GM08714 (cell line): ENCODE results near the gene TMED1.

Source experiments
- H3K4me3 ChIP-seq: fragments of 200-500 bp; sonication (Bioruptor generic); 2 replicates; pipeline ENCODE4 v1.5.1; 2014; ENCODE audit warnings: mild to moderate bottlenecking, low read length, inconsistent platforms
- ZNF274 ChIP-seq: IDR thresholded peaks from 2 replicates; pipeline ENCODE4 v1.6.1; 2012; ENCODE audit warnings: mild to moderate bottlenecking, low read depth, low read length

TMED1 gene

GRCh38 chr19:10831987-10832938 is 3.7 kb downstream of the TMED1 start:
- H3K4me3 ChIP-seq = no peak overlapping the region
- no peak for TF ChIP-seq ZNF274

GRCh38 chr19:10830931-10831779 is 4.9 kb downstream of the TMED1 start:
- H3K4me3 ChIP-seq = no peak overlapping the region
- no peak for TF ChIP-seq ZNF274

- H3K4me3 ChIP-seq = no peak overlapping the region
- no peak for TF ChIP-seq ZNF274
These were observed 5.6 kb downstream of the TMED1 start for GRCh38 chr19:10830370-10830769.

- no peak for TF ChIP-seq ZNF274
- no peak overlapping the region for H3K4me3 ChIP-seq
These were observed 6.0 kb downstream of the TMED1 start for GRCh38 chr19:10829967-10830366.

- no peak overlapping the region for H3K4me3 ChIP-seq
- TF ChIP-seq ZNF274 = no peak
These were observed 6.8 kb downstream of the TMED1 start for GRCh38 chr19:10828981-10829821.

- no peak for TF ChIP-seq ZNF274
- no peak overlapping the region for H3K4me3 ChIP-seq
These were observed 9.2 kb downstream of the TMED1 start for GRCh38 chr19:10826846-10827245.

GRCh38 chr19:10826231-10826630 is 9.8 kb downstream of the TMED1 start:
- no peak for TF ChIP-seq ZNF274
- H3K4me3 ChIP-seq = no peak overlapping the region

- TF ChIP-seq ZNF274 = no peak
- no peak overlapping the region for H3K4me3 ChIP-seq
These were observed 12.3 kb downstream of the TMED1 start for GRCh38 chr19:10823690-10824089.

GRCh38 chr19:10820173-10820572 is 15.8 kb downstream of the TMED1 start:
- no peak for TF ChIP-seq ZNF274
- H3K4me3 ChIP-seq = no peak overlapping the region

- no peak overlapping the region for H3K4me3 ChIP-seq
- no peak for TF ChIP-seq ZNF274
These were observed 16.6 kb downstream of the TMED1 start for GRCh38 chr19:10819124-10820060.

GRCh38 chr19:10818301-10819123 is 17.5 kb downstream of the TMED1 start:
- no peak for TF ChIP-seq ZNF274
- no peak overlapping the region for H3K4me3 ChIP-seq
